ENCODE data around the gene PPL.
"Not testable (repeated sequence)": the region's sequence is repeated elsewhere in the genome, so short reads cannot be mapped to it uniquely, and the experiment has no call there.

The PPL gene

DNA sequence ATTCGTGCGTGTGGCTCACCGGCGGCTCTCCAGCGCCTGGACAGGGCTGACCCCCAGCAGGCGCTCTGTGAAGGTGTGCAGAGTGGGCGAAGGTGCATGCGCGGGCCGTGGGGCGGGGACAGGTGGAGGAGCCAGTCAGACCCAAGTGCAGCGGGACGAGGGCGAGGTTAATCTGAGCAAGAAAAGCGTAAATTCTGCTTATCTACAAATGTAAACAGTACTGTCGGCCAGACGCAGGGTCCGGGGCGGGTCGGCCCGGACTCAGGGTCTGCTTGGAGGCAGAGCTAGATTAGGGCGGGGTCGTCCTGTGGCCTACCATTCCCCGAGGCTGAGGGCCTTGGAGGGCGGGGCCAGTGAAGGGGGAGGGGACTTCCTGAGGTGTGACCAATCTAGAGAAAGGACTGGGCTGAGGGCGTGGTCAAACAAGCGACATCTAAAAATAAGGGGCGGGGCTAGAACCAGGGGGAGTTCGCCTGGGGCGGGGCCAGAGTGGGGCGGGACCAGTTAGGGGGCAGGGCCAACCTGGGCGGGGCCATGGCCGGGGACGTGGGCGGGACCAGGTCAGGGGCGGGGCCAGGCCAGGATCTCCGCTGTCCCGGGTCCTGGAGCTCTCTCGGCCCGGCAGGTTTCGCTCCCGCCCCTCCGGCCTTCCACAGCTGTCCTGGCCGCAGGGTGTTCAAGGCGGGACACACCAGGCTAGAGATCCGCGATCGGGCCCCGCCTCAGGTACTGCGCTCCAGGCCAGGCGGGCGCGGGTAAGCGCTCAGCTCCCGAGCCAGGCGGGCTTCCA lies 21.0 kb upstream of the PPL start, which contains the start of gene SEC14L5:
TSS of gene SEC14L5 (plus strand) at position 611 of the 790 bp plus-strand sequence. CDS start 994 bp downstream, outside the sequence.
- DNase-seq (ENCODE audit: low spot score) = peak; percentile 99

DNA sequence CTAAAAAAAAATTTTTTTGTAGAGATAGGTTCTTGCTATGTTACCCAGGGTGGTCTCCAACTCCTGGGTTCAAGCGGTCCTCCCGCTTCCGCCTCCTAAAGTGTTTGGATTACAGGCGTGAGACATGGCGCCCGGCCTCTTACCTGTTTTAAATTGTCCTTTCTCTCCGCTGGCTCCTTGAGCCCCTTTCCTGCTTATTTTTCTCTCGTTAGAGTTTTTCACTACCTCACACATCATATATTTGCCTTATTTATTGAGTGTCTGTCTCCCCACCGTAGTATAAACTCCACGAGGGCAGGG lies 20.4 kb upstream of the PPL start:
- DNase-seq (ENCODE audit: low spot score) = no peak

GRCh38 chr16:4954714-4955113 lies 17.8 kb upstream of the PPL start:
- DNase-seq (ENCODE audit: low spot score) = no peak

DNA sequence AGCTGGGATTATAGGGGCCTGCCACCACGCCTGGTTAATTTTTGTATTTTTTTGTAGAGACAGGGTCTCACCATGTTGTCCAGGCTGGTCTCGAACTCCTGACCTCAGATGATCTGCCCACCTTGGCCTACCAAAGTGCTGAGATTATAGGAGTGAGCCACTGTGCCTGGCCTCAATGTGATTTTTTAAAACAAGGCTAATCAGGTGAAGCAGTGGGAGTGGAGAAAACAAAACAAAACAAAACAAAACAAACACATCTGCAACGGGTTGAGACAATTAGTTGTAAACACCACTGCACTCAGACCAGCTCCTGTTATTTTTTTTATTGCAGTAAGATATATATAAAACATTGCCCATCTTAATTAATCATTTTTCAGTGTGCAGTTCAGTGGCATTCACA lies 14.6 kb upstream of the PPL start:
- DNase-seq (ENCODE audit: low spot score) = not testable (repeated sequence)

GRCh38 chr16:4949986-4950385 lies 13.0 kb upstream of the PPL start:
- no peak for DNase-seq (ENCODE audit: low spot score)

- DNase-seq (ENCODE audit: low spot score) = no peak
These were observed 12.2 kb upstream of the PPL start for GRCh38 chr16:4948903-4949766.

- DNase-seq (ENCODE audit: low spot score) = no peak
These were observed 11.0 kb upstream of the PPL start for GRCh38 chr16:4947722-4948503.

- no peak for DNase-seq (ENCODE audit: low spot score)
These were observed 10.0 kb upstream of the PPL start for GRCh38 chr16:4946917-4947316.

DNA sequence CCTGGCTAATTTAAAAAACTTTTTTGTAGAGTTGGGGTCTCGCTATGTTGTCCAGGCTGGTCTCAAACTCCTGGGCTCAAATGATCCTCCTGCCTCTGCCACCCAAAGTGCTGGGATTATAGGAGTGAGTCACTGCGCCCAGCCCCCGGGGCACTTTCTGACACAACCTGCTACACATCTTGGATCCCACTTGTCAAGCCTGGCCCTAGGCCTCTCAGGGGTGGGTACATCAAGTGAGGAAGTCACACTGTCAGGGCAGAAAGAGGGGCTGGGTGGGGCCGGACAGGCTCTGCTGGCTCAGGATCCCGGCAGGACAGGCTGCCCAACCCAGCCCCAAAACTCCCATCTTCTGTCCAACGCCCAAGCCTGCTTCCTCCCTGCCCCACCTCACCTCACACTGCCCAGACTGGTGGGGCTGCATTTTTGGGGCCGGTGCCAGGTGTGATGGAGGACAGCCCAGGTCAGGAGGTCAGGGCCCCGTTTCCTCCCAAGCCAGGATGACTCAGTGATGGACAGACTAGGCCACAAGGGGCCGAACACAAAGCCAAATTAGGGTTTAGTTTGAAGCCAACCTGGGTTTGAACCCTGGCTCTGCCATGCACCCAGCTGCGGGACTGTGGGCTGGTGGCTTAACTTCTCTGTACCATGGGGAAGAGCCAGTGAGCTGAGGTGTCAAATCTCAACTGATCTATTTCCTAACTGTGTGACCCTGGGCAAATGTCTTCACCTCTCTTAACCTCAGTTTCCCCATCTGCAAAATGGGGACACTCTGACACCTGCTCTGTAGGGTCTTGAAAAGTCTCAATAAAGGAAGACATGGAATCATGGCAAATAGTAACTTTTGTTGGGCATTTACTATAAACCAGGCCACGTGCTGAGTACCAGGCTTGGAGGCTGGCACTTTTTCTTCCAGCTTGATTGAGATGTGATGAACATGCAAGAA lies 8.9 kb upstream of the PPL start:
- peak; percentile 29 for DNase-seq (ENCODE audit: low spot score)

DNA sequence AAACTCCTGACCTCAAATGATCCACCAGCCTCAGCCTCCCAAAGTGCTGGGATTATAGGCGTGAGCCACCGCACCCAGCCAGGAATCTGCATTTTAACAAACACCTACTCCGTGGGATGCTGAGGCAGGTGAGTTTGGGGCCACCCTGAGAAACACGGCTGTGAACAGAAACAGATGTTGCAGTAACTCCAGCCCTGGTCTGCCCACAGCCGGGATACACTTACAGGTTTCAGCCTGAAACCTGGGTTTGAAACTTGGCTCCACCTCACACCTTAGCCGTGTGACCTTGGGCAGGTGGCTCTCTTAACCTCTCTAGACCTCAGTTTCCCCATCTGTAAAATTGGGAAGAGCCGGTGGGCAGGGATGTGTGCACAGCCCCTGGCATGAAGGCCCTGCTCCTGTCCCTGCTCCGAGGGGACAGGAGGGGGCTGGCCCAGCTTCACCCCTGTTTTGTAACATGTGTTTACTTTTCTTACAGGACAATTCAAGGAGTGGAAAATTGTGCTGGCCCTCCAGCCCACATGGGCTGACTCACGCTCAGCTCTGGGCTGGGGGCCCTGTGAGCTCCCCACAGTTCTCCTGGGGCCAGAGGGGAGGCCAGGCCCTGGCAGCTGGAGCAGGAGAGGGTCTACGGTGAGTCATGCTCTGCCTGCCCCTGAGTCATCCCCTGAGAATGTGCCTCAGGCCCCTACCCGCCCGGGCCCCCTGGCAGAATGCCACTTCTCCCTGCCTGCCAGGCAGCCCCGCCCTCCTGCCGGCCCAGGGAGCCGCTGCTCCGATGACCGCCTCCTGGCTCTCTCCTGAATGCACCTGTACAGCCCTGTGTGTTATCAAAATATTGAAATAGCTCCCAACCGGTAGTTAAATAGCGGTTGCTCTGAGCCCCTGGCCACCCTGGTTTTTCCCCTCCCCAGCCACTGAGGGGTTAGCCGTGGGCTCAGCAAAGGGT lies 7.7 kb upstream of the PPL start:
- peak; percentile 96 for DNase-seq (ENCODE audit: low spot score)

- no peak for DNase-seq (ENCODE audit: low spot score)
These were observed 5.5 kb upstream of the PPL start for GRCh38 chr16:4942481-4942880.

GRCh38 chr16:4940719-4941118 lies 3.8 kb upstream of the PPL start:
- no peak for DNase-seq (ENCODE audit: low spot score)

GRCh38 chr16:4938683-4939030 lies 1.7 kb upstream of the PPL start:
- peak; percentile 55 for DNase-seq (ENCODE audit: low spot score)

- DNase-seq (ENCODE audit: low spot score) = no peak
These were observed 1.1 kb upstream of the PPL start for GRCh38 chr16:4937782-4938682.

GRCh38 chr16:4936181-4936990 lies 562 bp downstream of the PPL start:
- peak; percentile 42 for DNase-seq (ENCODE audit: low spot score)

DNA sequence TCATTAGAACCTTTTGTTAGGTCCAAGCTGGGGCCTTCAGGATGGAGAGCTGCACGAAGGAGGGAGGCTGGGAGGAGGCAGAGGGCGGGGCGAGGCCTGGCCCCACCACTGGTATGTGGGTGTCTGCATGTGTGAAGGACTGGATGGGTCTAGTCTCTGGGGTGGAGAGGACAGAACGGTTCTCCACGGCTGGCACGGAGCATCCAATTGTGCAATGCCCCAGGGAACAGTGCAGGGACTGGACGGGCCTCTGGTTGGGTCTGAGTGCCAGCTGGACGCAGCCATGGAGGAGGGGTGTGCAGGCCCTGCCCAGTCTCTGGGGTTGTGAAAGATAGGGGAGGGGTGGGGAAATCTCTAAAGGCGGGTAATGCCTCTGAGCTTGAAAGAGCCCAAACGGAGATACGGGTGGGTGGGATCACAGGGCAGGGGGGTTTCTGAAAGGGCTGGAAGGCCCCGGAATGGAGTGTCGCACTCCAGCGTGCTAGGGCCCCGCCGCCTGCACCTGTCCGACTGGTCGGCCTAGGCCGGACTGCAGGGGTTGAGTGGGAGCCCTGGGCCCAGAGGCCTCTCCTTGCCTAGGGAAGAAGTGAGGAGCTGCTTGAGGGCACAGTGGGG lies 1.6 kb downstream of the PPL start:
- peak; percentile 96 for DNase-seq (ENCODE audit: low spot score)

DNA sequence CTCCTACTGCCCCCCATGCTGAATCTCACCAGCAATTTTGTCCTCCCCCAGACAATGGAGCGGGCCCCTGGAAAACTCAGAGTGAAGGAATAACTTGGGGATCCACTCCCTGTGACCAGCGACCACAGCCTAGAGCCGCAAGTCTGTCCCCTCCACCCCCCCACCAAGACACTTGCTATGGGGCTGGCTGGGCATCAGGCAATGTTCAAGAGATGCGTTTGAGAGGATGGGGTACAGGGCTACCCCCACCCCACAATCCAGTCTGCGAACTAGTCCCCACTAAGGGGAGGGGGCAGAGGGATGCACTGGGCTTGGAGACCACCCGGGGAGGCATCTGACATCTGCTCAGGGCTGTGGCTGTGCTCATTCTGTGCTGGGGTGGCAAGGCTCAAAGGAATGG lies 2.4 kb downstream of the PPL start:
- DNase-seq (ENCODE audit: low spot score) = no peak

- no peak for DNase-seq (ENCODE audit: low spot score)
These were observed 3.0 kb downstream of the PPL start for GRCh38 chr16:4933871-4934395.
